GM15510 (cell line): ENCODE results near the gene HCRT.
A peak's percentile ranks its signal among the peaks of the same experiment; 100 is the strongest.

Experiments used
- POLR2A ChIP-seq: IDR thresholded peaks from 3 replicates; pipeline ENCODE4 v1.6.1; 2011; ENCODE audit warnings: borderline replicate concordance; ENCODE audit not compliant: insufficient read length; ENCODE audit errors: extremely low read depth

The HCRT gene

DNA sequence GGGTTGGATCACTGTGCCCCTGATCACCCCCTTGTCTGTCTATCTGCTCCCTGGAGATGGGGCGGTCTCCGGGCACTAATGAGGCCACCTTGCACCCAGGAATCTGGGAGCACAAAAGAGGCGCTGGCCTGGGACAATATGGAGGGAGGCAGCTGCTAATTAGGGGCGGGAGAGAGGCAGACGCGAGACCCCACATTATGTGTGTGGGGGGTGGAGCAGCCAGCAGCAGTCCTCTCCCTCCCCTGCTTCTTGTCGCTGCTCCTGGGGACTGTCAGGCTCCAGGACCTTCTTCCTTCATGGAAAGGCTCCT is 324 bp upstream of the HCRT start:
- TF ChIP-seq POLR2A = no peak

DNA sequence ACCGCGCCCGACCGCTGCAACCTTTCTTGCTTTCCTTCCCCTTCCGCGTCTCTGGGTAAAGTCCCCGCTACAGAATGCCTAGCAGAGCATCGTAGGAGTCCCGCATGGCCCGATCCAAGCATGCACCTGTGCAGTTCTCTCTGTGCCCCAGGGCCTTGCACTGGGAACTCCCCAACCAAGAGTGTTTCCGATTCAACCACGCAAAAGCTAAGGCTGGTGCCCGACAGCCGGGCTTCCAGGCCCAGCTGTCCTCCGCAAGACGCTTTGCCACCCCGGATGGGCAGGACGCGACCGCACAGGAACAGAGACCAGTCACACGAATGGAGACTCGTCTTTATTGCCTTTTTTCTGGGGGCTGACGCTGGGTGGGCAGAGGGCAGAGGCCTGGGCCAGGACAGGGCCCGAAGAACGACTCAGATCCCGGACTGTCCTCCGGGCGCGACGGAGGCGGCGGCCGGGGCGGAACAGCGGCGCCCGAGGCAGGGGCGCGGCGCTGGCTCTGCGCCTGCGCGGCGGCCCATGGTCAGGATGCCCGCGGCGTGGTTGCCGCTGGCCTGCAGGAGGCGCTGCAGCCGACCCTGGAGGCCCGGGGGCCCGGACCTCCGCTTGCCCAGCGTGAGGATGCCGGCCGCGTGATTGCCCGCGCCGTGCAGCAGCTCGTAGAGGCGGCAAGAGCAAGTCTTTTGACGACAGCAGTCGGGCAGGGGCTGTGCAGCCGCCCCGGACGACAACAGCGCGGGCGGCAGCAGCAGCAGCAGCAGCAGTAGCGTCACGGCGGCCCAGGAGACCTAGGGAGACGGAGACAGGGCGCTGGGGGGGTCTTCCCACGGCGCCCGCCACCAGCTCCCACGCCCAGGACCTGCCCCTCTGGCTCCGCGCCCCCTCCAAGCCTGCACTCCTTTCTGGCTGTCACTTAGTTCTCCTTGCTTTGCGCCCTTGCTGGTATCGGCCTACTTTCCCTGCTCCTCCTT is 1.2 kb downstream of the HCRT start:
- TF ChIP-seq POLR2A = peak; percentile 77

DNA sequence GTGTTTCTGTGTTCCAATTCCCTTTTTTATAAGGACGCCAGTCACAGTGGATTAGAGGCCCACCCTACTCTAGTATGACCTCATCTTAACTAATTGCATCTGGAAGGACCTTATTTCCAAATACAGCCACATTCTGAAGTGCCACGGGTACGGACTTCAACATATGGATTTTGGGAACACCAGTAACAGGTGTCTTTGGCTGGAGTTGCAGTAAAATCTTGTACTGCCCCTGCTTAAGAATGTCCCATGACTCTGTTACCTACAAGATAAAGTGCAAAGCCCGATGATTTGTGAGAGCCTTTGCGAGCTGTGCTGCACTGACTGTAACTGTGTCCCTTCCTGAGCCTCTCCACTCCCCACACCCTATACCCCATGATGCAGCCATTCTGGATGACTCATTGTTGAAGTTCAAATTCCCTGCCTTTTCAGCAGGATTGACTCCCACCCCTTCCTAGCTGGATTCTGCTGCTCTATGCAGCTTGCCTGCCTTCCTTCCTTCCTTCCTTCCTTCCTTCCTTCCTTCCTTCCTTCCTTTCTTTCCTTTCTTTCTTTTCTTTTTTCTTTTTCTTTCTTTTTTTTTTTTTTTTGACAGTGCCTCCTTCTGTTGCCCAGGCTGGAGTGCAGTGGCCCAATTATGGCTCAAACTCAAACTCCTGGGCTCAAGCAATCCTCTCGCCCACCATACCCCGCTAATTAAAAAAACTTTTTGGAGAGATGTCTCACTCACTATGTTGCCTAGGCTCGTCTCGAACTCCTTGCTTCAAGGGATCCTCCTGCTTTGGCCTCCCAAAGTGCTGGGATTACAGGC is 2.1 kb downstream of the HCRT start:
- TF ChIP-seq POLR2A = no peak

DNA sequence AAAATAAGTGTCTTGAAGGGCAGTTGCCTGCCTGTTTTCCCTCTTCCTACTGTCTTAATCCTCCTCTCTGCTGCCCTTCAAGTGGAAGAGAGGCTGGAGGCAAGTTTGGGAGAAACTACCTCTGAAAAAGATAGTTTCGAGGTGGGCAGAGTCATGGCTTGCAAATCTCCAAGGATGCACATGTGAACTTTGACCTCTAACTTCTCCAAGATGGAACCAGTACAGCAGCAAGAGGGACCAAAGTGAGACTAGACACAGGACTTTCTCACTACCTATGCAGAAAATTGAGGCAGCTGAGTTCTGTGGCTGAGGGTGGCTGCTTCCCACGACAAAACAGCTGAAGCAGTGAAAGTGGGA is 3.4 kb downstream of the HCRT start:
- no peak for TF ChIP-seq POLR2A

DNA sequence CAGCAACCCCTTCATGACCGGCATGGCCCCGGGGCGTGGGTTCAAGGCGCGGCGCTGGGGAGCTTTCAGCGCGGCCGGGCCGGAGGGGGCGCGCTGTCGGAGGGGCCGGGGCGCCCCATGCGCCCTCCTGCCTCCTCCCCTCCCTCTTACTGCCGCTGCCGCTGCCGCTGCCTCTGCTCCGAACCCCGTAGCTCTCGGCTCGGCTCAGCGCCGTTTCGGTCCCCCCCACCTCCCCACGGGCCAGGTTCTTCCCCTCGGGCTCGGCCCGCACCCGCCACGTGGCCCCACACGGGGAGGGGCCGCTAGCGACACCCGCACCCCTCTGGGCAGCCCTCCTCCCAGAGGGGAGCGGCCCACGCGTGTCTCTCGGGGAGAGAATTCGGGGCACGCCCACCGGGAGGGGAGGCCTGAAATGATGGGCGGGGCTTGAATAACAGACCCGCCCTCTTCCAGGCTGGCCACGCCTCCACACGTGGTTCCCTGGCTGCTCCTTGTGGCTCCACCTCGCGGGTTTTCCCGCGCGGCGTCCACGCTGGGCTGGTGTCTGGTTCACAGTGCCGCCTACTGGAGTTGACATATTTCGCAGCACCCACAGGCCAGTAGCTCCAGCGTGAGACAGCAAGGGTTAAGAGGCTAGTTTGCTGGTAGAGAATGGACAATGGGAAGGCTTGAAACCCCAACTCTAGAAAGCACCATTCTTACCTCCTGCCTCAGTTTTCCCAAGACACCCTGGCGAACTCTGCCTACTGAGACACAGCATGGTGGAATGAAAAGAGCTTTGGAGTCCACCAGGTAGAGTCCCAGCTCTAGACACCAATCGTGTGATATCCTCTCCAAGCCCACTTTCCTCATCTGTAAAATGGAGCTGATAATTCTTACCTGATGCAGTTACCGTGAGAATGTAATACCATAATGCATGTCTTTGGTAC is 4.1 kb downstream of the HCRT start, which contains the start of gene KCNH4:
Gene KCNH4, minus strand, starts transcription at position 221 of the 929 bp plus-strand sequence. Its CDS starts 197 bp downstream, at position 24.
- no peak for TF ChIP-seq POLR2A

DNA sequence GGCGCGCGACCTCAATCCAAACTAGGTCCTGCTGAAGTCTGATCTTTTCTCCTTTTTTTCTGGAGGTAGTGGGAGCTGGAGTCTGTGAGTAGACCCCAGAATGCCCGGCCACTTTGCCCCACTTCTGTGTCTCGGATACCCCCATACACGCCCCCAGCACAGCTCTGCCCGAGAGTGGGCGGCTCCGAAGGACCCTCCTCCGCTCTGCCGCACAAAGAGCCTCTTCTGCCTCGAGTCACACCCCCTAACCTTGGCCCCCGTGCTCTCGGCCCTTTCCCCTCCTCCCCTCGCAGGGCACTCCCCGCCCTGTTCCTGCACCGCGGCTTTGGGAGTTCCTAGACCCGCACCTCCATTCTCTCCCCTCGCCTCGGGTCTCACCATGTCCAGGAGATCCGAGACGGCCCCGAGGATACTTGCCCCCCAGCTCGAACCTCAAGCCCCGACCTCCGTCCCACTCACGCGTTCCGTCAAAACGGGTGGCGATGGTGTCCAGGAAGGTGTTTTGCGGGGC is 4.8 kb downstream of the HCRT start:
- TF ChIP-seq POLR2A = no peak

DNA sequence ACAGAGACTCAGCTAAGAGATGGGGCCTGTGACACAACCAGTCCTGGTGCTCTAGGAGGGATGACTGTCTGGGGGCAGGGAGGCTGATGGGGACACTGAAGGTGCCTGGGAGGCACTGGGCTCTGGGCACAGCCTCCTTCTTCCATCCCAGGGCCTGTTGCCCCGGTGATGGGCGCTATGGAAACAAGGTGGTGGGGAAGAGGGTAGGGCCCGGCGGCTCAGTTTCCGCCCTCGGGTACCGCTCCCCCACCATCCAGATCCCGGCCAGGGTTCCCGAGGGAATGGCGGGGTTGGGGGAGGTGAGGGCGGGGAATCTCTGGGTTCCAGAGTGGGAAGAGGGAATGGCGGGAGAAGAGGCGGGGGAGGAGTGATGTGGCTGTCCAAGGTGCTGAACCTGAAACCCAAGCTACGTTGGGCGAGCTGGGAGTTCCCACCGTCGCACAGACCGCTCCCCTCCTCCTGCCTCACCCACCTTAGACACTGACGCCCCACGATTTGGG is 5.3 kb downstream of the HCRT start:
- TF ChIP-seq POLR2A = no peak

DNA sequence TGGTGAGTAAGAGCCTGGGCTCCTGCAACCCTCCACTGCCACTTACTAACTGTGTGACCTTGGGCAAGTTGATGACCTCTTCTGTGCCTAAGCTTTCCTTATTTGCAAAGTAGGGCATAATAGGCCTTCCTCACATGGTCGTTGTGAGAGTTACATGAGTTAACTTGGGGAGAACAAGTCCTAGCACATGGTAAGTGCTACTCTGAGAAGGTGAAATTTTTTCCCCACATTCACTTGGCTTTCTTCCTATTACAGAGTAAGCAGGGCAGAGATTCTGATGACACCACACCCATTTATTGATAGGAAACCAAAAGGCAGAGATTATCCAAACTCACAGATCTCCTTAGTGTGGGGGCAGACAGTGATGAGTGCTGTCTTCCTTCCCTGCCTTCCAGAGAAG is 5.9 kb downstream of the HCRT start:
- TF ChIP-seq POLR2A = no peak

DNA sequence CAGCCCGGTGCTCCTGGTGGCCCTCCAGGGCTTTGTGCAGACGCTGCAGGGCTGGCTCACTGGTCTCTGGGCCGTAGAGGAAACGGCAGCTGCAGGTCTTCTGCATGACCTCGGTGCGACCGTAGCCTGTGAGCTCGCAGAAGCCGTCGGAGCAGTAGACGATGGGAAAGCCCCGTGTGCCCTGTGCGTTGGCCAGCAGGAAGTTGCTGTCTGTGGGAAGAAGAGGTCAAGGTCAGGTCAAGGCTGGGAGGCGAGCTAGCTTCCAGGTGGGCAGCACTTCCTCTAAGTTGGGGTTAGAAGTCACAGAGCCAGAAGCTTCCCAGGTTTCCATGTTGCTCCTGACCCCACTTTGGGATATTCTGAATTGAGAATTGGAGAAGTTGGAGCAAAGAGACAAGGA is 6.4 kb downstream of the HCRT start:
- TF ChIP-seq POLR2A = no peak

DNA sequence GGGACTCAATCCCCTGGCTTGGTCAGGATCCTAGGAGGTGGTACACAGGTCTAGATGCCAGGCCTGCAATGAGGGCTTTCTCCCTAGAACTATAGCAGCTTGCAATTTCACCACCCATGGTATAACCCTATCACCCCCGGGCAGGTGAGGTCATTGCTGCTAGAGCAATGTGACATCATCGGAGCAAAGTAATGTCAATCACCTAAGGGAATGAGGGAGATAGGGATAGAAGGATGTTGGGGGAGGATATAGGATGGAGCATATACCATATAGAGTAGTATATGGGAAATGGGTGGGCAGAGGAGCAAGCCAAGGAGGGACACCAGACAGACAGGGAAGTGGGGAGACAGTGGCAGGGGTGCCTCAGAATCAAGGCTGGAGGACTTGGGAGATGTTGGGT is 7.6 kb downstream of the HCRT start:
- TF ChIP-seq POLR2A = no peak

DNA sequence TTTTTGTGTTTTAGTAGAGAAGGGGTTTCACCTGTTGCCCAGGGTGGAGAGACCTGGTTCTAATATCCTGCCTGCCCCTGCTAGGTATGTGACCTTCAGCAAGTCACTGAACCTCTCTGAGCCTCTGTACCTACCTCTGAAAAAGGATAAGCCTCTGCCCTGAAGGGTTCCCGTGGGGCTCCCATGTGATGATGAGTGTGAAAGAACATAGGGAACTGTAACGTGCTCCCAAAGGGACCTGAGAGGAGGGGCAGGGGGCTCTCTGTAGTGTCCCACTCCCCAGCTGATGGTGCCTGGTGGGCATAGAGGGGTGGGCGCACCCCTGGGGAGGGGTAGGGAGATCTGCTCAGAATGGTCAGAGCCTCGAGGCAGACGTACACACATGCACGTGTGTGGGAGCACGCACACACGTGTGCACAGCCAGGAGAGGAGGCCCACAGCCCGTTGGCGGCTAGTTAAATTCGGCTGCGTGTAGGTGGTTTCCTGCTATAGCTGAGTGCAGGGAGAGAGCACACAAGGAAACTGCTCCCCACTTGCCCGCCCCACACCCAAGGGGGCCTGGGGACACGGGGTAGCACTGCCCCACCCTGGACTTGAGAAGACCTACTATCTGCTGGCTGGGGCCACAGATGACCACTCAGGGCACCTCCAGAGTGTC is 11.0 kb downstream of the HCRT start:
- no peak for TF ChIP-seq POLR2A

DNA sequence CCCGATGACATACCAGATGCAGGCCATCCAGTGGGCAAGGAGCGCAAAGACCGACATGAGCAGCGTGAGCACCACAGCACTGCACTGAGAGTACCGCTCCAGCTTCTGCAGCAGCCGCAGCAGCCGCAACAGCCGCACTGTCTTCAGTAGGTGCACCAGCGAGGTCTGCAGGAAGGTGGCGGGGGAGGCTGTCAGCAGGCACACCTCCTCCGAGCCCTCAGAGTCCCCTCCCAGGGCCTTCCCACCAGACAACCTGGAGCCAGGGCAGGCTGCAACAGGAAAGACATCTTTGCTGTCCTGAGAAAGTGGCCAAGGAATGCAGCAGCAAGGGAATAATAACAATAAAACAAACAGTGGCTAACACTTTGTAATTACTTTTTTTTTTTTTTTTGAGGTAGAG is 13.4 kb downstream of the HCRT start:
- TF ChIP-seq POLR2A = no peak

DNA sequence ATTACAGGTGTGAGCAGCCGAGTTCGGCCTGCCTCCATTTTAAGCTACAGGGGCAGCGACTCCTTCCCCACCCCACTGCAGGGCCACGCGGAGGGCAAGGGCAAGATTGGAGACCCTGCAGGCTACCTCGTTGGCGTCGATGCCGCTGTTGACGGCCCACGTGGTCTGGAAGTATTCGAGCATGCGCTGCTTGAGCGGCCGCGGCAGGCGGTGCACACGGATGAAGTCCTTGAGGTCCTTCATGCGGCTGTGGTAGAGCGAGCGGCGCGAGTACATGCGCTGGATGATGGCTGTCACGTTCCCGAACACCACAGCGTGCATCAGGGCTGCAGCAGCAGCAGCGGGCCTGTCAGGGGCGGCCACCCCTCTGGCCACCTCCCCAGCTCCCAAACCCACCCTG is 15.9 kb downstream of the HCRT start:
- TF ChIP-seq POLR2A = no peak

DNA sequence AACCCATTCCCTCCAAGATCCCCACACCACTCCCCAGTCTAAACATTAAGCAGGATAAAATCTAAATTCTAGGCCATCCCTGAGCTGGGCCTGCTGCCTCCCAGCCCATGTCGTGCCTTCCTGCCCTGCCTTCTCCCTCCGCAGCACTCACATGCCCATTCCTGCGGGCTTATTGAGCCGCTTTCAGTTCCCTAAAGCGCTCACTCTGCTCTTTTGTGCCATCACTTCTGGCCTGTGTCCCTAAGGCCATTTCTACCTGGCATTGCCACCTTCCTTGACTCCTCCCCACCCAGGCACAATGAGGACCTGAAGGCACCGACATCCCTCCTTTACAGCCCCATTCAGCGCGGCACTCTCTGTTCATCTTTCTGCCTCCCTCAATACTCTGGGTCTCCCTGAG is 17.4 kb downstream of the HCRT start:
- no peak for TF ChIP-seq POLR2A
